VCaP (cell line): ENCODE data around the gene KCNRG.
"Not testable (repeated sequence)": the region's sequence is repeated elsewhere in the genome, so short reads cannot be mapped to it uniquely, and the experiment has no call there.

Experiments used
- H3K27ac ChIP-seq: fragments of 450-650 bp; 2 replicates; pipeline ENCODE4 v1.5.1; 2017
- CTCF ChIP-seq: fragments of 450-650 bp; conservative IDR thresholded peaks from 2 replicates; pipeline ENCODE4 v1.5.1; 2017; ENCODE audit warnings: mild to moderate bottlenecking, moderate library complexity

KCNRG gene

DNA sequence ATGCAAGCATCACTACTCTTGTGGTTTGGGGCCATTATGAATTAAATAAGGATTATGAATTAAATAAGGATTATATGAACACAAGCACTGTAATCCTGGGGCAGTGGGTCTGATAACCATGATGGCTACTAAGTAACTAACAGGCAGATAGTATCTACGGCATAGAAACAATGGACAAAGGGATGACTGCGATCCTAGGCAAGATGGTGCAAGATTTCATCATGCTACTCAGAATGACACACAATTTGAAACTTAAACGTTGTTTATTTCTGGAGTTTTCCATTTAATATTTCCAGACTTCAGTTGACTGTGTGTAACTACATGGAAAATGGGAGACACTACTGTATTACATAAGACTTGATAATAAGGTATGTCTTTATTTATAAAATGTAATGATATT is 15.1 kb downstream of the KCNRG start:
- TF ChIP-seq CTCF, result no peak
- H3K27ac ChIP-seq, result no peak overlapping the region

DNA sequence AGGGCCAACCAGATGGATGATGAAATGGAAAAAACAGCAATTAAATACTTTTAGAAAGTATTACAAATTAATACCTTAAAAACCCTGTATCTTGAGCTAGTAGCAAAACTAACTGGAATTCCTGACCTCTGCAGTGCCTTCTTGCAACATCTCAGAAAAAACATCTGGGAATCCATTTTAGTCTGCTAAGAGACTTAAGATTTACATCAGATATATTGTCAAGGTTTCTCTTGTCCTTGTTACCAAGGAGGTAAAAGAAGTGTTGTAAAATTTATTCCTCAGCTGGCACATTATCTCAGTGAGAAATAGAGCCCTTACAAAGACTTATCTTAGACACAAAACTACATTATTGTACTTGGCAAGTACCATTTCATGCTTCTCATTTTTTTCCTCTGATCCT is 18.5 kb downstream of the KCNRG start:
- no peak for TF ChIP-seq CTCF
- no peak overlapping the region for H3K27ac ChIP-seq

DNA sequence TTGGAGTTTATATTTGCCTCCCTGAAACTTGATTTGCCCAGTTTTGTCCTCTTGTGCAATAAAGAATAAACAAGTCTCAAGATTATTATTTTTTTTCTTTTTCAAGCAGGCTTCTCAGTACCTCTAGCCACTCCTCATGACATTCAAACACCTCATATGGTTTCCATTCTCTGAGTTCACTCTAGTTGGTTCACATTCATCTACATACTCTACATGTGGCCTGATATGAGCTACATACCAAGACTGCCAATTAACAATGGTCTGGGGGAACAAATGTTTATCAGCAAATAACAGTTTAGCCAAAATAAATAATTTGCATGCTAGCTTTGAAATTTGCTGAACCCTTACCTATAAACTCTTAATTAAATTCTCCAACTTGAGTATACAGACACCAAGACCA is 22.5 kb downstream of the KCNRG start:
- no peak overlapping the region for H3K27ac ChIP-seq
- TF ChIP-seq CTCF, result no peak

DNA sequence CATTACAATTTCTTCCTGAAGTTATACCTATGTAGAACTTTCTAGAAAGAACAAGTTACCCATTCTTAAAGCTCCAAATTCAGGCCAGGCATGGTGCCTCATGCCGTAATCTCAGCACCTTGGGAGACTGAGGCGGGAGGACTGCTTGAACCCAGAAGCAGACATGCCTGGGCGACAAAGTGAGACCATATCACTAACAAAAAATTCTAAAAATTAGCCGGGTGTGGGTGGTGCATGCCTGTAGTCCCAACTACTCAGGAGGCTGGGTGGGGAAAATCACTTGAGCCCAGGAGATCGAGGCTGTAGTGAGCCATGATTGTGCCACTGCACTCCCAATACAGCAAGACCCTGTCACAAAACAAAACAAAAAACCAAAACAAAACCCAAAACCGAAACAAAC is 23.0 kb downstream of the KCNRG start:
- TF ChIP-seq CTCF, result no peak
- no peak overlapping the region for H3K27ac ChIP-seq

DNA sequence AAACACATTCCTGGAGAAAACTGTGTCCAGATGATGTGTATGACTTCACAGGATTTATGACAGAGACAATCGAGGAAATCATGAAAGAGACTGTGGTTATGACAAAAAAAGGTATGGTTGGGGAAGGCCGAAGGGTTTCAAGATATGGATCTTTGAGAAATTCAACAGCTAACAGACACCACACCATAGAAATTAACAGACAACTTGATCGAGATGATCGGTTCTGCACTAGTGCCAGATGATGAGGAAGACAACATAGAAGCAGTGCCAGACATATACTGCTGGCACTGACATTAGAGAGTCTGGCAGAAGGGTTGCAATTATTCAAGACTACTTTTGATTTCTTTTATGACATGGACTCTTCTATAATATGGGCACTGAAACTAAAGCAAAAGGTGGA is 37.2 kb downstream of the KCNRG start:
- H3K27ac ChIP-seq, result no peak overlapping the region

GRCh38 chr13:50053844-50054243 is 38.6 kb downstream of the KCNRG start:
- TF ChIP-seq CTCF, result no peak
- no peak overlapping the region for H3K27ac ChIP-seq

More for the DNA sequence above, 37.2 kb downstream of the KCNRG start:
- no peak for TF ChIP-seq CTCF

DNA sequence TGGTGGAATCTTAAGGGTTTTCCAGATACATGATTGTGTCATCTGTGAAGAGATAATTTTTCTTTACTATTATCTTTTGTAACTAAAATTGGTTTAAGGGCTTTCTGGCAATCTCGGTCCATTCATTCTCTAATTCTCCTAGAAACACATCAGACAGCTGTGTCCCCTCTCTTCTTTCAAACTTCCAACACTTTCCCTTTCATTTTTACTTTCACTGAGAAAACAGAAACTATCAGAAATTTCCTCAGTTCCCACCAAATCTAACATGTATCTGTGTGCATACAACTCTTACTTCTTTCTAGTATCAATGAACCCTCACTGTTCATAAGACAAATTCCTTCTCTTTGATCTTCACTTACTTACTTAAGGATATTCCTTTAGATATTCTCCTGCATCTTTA is 40.2 kb downstream of the KCNRG start:
- TF ChIP-seq CTCF, result no peak
- H3K27ac ChIP-seq, result no peak overlapping the region

GRCh38 chr13:50060718-50061117 is 45.5 kb downstream of the KCNRG start:
- no peak for TF ChIP-seq CTCF
- H3K27ac ChIP-seq, result no peak overlapping the region

DNA sequence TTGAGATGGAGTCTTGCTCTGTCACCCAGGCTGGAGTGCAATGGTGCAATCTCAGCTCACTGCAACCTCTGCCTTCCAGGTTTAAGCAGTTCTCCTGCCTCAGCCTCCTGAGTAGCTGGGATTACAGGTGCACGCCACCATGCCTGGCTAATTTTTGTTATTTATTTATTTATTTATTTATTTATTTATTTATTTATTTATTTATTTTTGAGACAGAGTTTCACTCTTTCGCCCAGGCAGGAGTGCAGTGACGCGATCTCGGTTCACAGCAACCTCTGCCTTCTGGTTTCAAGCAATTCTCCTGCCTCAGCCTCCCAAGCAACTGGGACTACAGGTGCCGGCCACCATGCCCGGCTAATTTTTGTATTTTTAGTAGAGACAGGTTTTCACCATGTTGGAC is 47.1 kb downstream of the KCNRG start:
- H3K27ac ChIP-seq, result not testable (repeated sequence)
